ENCODE data around the gene MPLKIP. TPM values are rescaled to one million over a fixed set of nuclear protein-coding genes. Genes with fewer than 3 reads are reported as not detected.

Gene MPLKIP
- total RNA-seq, 2 donors from 2014 or later: 36.1 to 42.1 TPM

Other genes with a start within 250 kb of the MPLKIP start
- gene CDK13, start 184.4 kb downstream of the MPLKIP start, total RNA-seq: 10 to 100 TPM; 47.6 to 48.2 TPM
- 1 to 10 TPM; 1.5 to 1.6 TPM for gene SUGCT, start 383 bp upstream of the MPLKIP start, total RNA-seq